PFSK-1 (cell line): ENCODE data around the gene TCEA2.

Experiments used
- FOXP2 ChIP-seq: optimal IDR thresholded peaks from 2 replicates; pipeline ENCODE3; 2011; ENCODE audit warnings: borderline replicate concordance, control low read depth, inconsistent platforms; ENCODE audit not compliant: insufficient read depth; ENCODE audit errors: extremely low read length, extremely low read depth
- POLR2AphosphoS5 ChIP-seq: IDR thresholded peaks from 2 replicates; pipeline ENCODE4 v1.6.1; 2012; ENCODE audit warnings: low read depth, mild to moderate bottlenecking, control low read depth, low read length, moderate library complexity
- REST ChIP-seq, 2 experiments: IDR thresholded peaks; 2 replicates each; pipeline versions ENCODE4 v1.6.1 to v1.8.0; 2011 to 2012; ENCODE audit warnings: low read depth in 2 of 2, low read length in 2 of 2, control low read depth in 1 of 2, inconsistent platforms in 1 of 2, mild to moderate bottlenecking in 1 of 2, moderate library complexity in 1 of 2; ENCODE audit not compliant: insufficient read depth in 1 of 2
- SIN3A ChIP-seq: IDR thresholded peaks from 2 replicates; pipeline ENCODE4 v1.6.1; 2012; ENCODE audit warnings: mild to moderate bottlenecking, low read length, moderate library complexity, borderline replicate concordance; ENCODE audit not compliant: insufficient read depth
- TAF1 ChIP-seq: IDR thresholded peaks from 2 replicates; pipeline ENCODE4 v1.6.1; 2012; ENCODE audit warnings: low read length, control low read depth, borderline replicate concordance; ENCODE audit not compliant: insufficient read depth

Gene TCEA2

DNA sequence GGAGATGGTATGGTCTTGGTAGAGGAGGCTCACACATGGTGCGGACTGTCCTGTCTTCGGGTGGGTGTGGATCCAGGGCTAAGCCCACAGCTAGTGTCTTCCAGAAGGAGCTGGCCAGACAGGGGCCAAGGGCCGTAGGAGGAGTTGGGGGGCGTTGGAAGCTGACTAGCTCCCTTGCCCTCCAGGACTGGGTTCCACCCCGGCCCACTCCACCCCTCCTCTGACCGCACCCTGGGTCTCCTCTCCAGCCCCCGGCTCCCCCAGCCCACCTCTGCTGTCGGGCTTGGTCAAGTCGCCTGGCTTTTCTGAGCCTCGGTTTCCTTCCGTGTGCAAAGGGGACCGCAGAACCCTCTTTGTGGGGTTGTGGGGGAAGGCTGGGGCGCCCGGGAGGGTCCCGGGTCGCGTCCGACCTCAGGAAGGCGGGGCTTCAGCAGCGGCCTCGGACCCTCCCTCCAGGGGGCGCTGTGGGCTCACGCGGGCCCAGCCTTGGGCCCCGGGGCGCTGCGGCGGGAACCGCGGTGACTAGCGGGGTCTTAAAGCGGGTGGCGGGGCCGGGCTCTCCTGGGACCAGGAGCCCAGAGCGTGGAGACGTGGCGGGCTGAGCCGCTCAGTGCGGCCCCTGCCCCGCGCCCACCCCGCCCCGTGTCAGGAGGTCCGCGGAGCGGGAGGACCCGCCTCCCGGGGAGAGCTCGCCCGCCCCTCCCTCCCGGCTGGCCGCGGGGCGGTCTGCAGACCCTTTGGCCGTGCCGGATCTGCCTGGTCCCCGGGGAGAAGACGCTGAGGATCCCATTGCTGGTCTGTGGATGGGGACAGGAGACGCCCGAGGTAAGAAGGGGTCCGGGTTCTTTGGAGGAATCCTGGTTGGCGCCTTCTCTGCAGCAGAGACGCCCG, 39.0 kb downstream of the TCEA2 start:
- no peak for TF ChIP-seq FOXP2
- TF ChIP-seq TAF1 = no peak
- no peak for TF ChIP-seq REST (IDR thresholded peaks at IDR 0.05; ENCODE audit: insufficient read depth in 1 of 2, low read depth in 2 of 2, low read length in 2 of 2)
- TF ChIP-seq SIN3A = no peak
- no peak for TF ChIP-seq POLR2AphosphoS5

GRCh38 chr20:64102647-64103354, 39.8 kb downstream of the TCEA2 start:
- no peak for TF ChIP-seq TAF1
- TF ChIP-seq REST (IDR thresholded peaks at IDR 0.05; ENCODE audit: insufficient read depth in 1 of 2, low read depth in 2 of 2, low read length in 2 of 2) = no peak
- no peak for TF ChIP-seq POLR2AphosphoS5
- no peak for TF ChIP-seq SIN3A
- TF ChIP-seq FOXP2 = no peak

GRCh38 chr20:64103871-64104666, 41.1 kb downstream of the TCEA2 start:
- TF ChIP-seq FOXP2 (no peak), POLR2AphosphoS5 (no peak), SIN3A (no peak), TAF1 (no peak), REST (IDR thresholded peaks at IDR 0.05; ENCODE audit: insufficient read depth in 1 of 2, low read depth in 2 of 2, low read length in 2 of 2) (no peak)

DNA sequence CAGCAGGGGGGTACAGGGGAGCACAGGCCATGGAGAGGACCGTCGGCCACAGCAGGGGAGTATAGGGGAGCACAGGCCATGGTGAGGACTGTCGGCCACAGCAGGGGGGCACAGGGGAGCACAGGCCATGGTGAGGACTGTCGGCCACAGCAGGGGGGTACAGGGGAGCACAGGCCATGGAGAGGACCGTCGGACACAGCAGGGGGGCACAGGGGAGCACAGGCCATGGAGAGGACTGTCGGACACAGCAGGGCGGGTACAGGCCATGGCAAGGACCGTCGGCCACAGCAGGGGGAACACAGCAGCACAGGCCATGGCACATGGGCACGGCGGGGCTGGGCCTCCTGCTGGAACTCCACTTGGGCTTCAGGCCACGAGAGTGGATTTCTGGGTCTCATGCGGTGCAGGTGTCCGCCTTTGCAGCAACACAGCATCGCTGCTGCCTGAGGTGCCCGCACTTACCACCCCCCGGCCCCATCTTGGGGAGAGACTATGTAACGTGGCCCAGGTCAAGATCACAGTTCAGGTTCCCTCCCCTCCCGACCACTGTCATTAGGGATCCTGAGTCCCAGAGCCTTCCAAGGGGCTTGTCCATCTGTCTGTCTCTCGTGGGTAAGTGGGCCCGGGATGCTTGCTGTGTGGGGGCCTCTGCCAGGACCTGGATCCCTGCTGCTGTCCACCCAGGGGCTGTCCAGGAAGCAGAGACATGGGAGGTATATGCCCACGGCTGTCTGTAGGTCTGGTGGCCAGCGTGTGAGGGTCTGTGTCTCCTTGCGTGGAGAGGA, 41.9 kb downstream of the TCEA2 start:
- TF ChIP-seq REST (IDR thresholded peaks at IDR 0.05; ENCODE audit: insufficient read depth in 1 of 2, low read depth in 2 of 2, low read length in 2 of 2) (no peak), FOXP2 (no peak), POLR2AphosphoS5 (no peak), TAF1 (no peak), SIN3A (no peak)
